Pons (tissue), 1 donor: ENCODE results near the gene NPAS3.
A peak's percentile ranks its signal among the peaks of the same experiment; 100 is the strongest.

Source experiments
- DNase-seq: peaks from one replicate; pipeline ENCODE4 v3.0.0-alpha.2; 2016; ENCODE audit warnings: low spot score

The NPAS3 gene

GRCh38 chr14:33679461-33680225 is 741.0 kb downstream of the NPAS3 start:
- DNase-seq, result peak; percentile 38

- DNase-seq, result no peak
These were observed 742.2 kb downstream of the NPAS3 start for GRCh38 chr14:33680873-33681272.

GRCh38 chr14:33682760-33683159 is 744.1 kb downstream of the NPAS3 start:
- DNase-seq, result no peak

- DNase-seq, result no peak
These were observed 746.3 kb downstream of the NPAS3 start for GRCh38 chr14:33685026-33685425.

GRCh38 chr14:33685698-33686097 is 747.0 kb downstream of the NPAS3 start:
- DNase-seq, result no peak

GRCh38 chr14:33686218-33686617 is 747.5 kb downstream of the NPAS3 start:
- no peak for DNase-seq

GRCh38 chr14:33686856-33687255 is 748.2 kb downstream of the NPAS3 start:
- DNase-seq, result no peak

- no peak for DNase-seq
These were observed 751.0 kb downstream of the NPAS3 start for GRCh38 chr14:33689680-33690079.

GRCh38 chr14:33691907-33692306 is 753.2 kb downstream of the NPAS3 start:
- no peak for DNase-seq

- DNase-seq, result no peak
These were observed 754.1 kb downstream of the NPAS3 start for GRCh38 chr14:33692762-33693161.

- no peak for DNase-seq
These were observed 754.6 kb downstream of the NPAS3 start for GRCh38 chr14:33693237-33693636.

- DNase-seq, result no peak
These were observed 757.5 kb downstream of the NPAS3 start for GRCh38 chr14:33696165-33696564.

GRCh38 chr14:33699300-33699983 is 760.8 kb downstream of the NPAS3 start:
- peak; percentile 44 for DNase-seq

GRCh38 chr14:33700052-33700451 is 761.4 kb downstream of the NPAS3 start:
- no peak for DNase-seq

- no peak for DNase-seq
These were observed 763.6 kb downstream of the NPAS3 start for GRCh38 chr14:33702293-33702692.

- no peak for DNase-seq
These were observed 765.8 kb downstream of the NPAS3 start for GRCh38 chr14:33704481-33704880.

GRCh38 chr14:33705490-33705889 is 766.8 kb downstream of the NPAS3 start:
- no peak for DNase-seq

GRCh38 chr14:33707716-33708115 is 769.0 kb downstream of the NPAS3 start:
- DNase-seq, result no peak

GRCh38 chr14:33709283-33709682 is 770.6 kb downstream of the NPAS3 start:
- DNase-seq, result no peak

- DNase-seq, result no peak
These were observed 771.0 kb downstream of the NPAS3 start for GRCh38 chr14:33709711-33710110.

GRCh38 chr14:33710273-33710672 is 771.6 kb downstream of the NPAS3 start:
- no peak for DNase-seq

GRCh38 chr14:33711194-33711593 is 772.5 kb downstream of the NPAS3 start:
- no peak for DNase-seq

- peak; percentile 72 for DNase-seq
These were observed 773.1 kb downstream of the NPAS3 start for GRCh38 chr14:33711811-33712216.
